NCI-H774 (cell line): Measurements from ENCODE around the gene RGS7BP.
"Not testable (repeated sequence)": the region's sequence is repeated elsewhere in the genome, so short reads cannot be mapped to it uniquely, and the experiment has no call there.

Source experiments
- DNase-seq: peaks from one replicate; lab custom pipeline; 2025; lab: John Stamatoyannopoulos, UW

RGS7BP gene

GRCh38 chr5:64558641-64559040, 52.8 kb downstream of the RGS7BP start:
- DNase-seq = not testable (repeated sequence)

- DNase-seq = no peak
Measured at GRCh38 chr5:64566310-64566916, 60.6 kb downstream of the RGS7BP start.

DNA sequence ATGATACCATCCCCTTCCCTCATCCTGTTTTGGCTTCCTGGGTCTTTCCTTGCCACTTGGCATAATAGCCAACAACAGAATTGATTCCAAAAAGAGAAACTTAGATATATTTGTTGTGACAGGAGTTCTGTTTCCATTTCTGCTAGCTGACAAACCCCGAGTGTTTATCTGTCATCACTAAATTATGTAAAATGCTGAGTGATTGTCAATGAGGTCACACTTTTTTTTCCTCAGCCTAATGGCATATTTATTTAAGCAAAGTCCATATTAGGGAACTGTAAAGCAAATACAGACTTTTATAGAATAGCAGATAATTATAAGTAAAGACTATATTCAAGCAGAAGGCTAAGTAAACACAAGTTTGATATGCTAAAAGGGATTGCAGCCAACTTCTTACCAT, 64.0 kb downstream of the RGS7BP start:
- peak; percentile 8 for DNase-seq

GRCh38 chr5:64570395-64570996, 64.7 kb downstream of the RGS7BP start:
- DNase-seq = peak; percentile 7

GRCh38 chr5:64575561-64575960, 69.7 kb downstream of the RGS7BP start:
- no peak for DNase-seq

DNA sequence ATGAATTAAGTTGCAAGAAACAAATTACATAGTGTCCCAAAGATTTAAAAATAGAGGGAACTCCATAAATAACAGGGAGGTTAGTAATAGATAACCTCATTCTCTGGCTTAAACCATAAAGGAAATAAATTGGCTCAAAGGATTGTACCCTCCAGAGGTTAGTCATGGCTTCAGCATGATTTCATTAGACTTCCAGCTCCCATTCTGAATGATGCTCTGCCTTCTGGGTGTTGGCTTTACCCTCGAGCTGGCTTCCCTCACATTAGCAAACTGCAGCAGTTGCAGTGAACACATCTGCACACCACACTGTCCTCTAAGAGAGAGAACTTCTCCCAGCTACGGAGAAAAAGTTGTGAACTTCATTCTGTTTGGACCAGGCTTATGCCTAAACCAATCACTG, 70.4 kb downstream of the RGS7BP start:
- no peak for DNase-seq

DNA sequence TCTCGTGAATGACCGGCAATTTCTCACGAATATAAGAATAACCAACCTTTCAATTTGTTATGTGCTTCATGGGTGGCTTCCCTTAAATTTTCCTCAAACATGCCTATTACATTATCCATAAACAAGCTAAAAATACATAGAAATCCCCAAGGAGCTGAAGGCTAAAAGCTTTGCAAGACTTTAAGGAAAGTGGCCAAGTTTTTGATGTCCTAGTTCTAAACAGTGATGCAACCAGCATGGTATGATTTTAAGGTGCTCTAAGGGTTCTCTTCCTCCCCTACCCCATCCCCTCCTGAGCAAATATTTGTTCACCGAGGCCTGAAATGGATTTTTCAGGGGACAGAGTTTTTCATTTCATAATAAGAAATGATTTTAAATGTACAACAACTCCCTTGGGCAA, 79.8 kb downstream of the RGS7BP start:
- no peak for DNase-seq

DNA sequence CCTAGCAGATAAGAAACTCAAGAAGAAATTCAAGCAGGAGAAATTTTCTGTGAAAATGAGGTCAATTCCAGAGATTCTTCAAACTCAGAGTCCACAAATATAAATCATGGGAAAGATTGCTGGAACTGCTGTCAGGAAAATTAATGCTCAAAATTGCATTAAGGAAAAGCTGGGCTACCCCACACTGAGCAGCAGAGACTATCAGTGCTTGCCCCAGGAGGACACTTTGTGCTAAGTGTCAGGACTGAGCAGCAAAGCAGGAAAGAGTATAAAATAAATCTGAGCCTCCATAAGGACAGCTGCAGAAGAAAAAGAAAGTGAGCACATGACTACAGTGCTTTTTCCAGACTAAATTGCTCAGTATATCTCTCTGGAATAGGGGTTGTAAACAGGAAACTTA, 81.6 kb downstream of the RGS7BP start:
- DNase-seq = no peak

DNA sequence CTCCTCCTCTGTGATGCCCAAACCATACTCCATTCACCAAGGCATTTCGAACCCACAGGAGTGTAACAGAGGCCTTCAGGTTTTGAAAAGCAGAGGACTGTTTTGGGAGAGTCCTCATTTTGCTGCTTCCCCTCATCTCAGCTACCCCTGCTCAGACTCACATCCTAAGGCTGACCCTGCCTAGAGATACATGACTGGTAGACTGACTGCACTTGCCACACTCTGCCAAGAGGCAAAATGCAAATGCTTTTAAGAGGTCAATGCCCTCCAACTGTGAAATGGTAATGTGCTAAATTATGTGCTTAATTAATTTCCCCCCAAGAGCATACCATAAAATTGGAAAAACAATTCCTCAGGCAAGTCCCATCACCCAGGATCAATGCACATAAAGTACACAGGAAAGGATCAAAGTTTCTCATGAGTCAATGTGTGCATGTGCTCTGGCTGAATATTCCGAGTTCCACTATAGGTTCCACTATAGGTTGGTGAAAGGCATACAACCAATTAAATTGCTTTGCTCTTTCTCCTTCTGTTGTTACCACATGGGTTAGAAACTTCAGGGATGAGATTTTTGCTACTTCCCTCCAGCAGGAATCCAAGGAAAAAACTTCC, 87.0 kb downstream of the RGS7BP start:
- DNase-seq = no peak

- DNase-seq = no peak
Measured at GRCh38 chr5:64594025-64594424, 88.2 kb downstream of the RGS7BP start.

DNA sequence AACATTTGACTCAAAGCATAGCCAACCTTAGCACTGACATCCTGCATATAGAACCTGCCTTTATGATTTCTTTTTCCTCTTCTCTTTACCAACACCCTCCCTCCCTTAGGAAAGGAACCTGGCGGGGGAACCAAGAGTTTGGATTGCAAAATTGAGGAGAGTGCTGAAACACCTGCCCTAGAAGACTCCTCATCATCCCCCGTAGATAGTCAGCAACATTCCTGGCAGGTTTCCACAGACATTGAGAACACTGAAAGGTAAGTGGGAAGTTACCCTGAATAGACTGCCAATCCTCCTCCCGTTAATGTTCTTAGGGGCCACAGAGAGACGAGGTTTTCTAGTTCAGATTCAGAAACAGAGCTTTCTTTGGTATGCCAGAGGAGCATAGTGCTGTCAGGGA, 88.8 kb downstream of the RGS7BP start:
- DNase-seq = no peak

- DNase-seq = no peak
Measured at GRCh38 chr5:64595031-64595855, 89.4 kb downstream of the RGS7BP start.

DNA sequence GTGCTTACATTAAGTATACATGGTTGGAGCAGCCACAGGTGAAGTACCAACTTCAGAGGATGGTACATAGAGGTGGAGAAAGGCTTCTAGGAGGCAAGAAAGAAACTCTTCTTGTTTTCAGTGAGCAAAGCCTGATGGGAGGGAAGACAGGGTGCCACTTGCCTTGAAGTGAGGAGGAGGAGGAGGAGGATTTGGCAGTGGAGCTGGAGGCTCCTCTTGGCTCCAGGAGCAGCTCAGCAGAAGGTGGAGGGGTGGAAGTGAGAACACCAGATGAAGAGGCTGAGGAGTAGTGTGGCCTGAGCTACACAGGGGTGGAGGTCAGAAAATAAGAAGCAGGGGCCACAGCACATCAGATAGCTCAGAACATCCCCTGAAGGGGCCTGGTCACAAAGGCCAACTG, 93.4 kb downstream of the RGS7BP start:
- no peak for DNase-seq

GRCh38 chr5:64603676-64604075, 97.9 kb downstream of the RGS7BP start:
- DNase-seq = no peak

GRCh38 chr5:64606926-64607325, 101.1 kb downstream of the RGS7BP start:
- DNase-seq = no peak

DNA sequence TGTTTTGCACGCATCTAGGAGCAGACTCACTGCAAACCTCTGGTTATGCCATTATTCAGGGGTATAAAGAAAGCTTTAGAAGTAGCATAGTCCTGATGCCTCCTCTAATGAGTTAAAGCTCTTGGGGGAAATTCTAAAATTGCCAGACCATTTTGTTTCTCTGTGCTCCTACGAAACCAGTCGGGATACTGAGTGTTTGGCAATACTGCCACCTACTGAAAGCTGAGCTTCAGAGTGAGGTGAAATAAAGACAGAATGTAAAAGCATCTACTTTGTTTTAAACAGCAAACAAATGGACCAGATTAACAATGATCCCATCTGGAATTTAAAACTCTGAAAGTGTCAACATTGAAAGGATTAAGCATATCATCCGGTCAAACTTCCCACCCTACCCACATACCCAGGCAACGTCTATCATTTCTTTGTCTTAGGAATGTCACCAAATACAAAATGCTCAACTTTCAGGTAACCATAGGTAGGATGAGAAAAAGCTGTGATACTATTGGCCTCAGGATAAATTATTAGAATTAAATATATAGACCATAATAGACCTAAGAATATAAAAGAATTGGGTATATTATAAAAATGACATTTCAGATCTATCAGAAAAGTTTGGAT, 106.6 kb downstream of the RGS7BP start:
- DNase-seq = peak; percentile 50

GRCh38 chr5:64615895-64616294, 110.1 kb downstream of the RGS7BP start:
- DNase-seq = no peak

- no peak for DNase-seq
Measured at GRCh38 chr5:64619609-64620008, 113.8 kb downstream of the RGS7BP start.

DNA sequence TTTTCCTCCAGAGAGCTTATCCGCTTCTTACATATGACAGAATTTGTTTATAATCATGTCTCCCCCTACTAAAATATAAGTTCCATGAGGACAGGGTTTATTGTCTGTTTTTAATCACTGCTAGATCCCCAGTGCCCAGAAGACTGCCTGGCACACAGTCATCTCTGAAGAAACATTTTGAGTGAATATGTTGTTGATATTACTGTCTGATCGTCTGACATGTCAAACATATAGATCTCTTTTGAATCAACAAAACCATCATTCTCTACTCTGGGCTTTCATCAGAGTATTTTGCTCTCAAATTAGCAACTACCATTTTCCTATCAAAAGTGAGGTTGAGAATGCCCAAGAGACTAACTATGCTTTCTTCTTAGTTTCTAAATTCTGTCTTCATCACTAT, 117.2 kb downstream of the RGS7BP start:
- no peak for DNase-seq

DNA sequence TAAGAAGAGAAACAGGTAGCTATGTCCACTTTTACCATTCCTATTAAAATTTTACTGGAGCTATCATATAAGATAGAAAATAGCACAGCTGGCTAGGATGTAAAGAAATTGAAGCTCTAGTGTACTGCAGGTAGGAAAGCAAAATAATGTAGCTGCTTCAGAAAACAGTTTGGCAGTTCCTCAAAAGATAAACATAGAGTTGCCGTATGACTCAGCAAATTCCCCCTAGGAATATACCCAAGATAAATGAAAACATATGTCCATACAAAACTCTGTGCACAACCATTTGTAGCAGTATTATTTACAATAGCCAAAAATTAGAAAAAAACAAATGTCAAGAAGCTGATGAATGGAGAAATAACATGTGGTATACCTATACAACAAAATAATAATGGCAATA, 119.9 kb downstream of the RGS7BP start:
- no peak for DNase-seq

GRCh38 chr5:64628901-64629300, 123.1 kb downstream of the RGS7BP start:
- DNase-seq = no peak

GRCh38 chr5:64629841-64630240, 124.0 kb downstream of the RGS7BP start:
- no peak for DNase-seq
